Caco-2 (cell line): ENCODE measurements around the gene PANX1. TPM values are rescaled to one million over a fixed set of nuclear protein-coding genes. Genes with fewer than 3 reads are reported as not detected.

Source experiments
- BruUV-seq: library from RNA; stranded (reverse); fragments of 400-500 nt; replicated peaks from 2 replicates; lab custom pipeline; 2021; lab: Mats Ljungman, UMichigan
- CTCF ChIA-PET: fragments of 300-600 bp; sonication (Branson Sonifier 250); formaldehyde crosslinking; loops from one replicate; lab custom pipeline; 2022; ENCODE audit warnings: antibody characterized with exemption; lab: Charles Lee
- POLR2A ChIA-PET: fragments of 300-600 bp; sonication (Branson Sonifier 250); formaldehyde crosslinking; loops from one replicate; lab custom pipeline; 2022; ENCODE audit warnings: antibody characterized with exemption; lab: Charles Lee
- DNase-seq, 2 experiments: peaks; one replicate each; pipeline versions ENCODE4 v3.0.0 to v3.0.0-alpha.2; 2020 to 2022
- H3K27me3 ChIP-seq: replicated peaks from 2 replicates; pipeline ENCODE4 v1.6.0; 2011; ENCODE audit warnings: low read length; ENCODE audit not compliant: control insufficient read depth, insufficient read depth
- H3K36me3 ChIP-seq: 2 replicates; pipeline ENCODE4 v1.5.1; 2011; ENCODE audit warnings: low read length; ENCODE audit not compliant: control insufficient read depth, insufficient read depth
- H3K4me1 ChIP-seq: fragments of 250-450 bp; sonication (Bioruptor Pico); 2 replicates; pipeline ENCODE4 v1.5.1; 2020; ENCODE audit warnings: mild to moderate bottlenecking
- H3K4me3 ChIP-seq: 2 replicates; pipeline ENCODE4 v1.5.1; 2011; ENCODE audit warnings: low read depth, mild to moderate bottlenecking, control low read depth, low read length
- H3K9me3 ChIP-seq: fragments of 250-450 bp; sonication (Bioruptor Pico); 2 replicates; pipeline ENCODE4 v1.5.1; 2020; ENCODE audit warnings: mild to moderate bottlenecking, moderate library complexity
- H3K27ac Mint-ChIP-seq: one replicate; pipeline ENCODE4 v1.8.0; 2022; ENCODE audit warnings: mixed read lengths; ENCODE audit not compliant: unreplicated experiment
- H3K27me3 Mint-ChIP-seq: one replicate; pipeline ENCODE4 v1.8.0; 2022; ENCODE audit warnings: mixed read lengths; ENCODE audit not compliant: insufficient read depth, unreplicated experiment
- H3K36me3 Mint-ChIP-seq: one replicate; pipeline ENCODE4 v1.8.0; 2022; ENCODE audit warnings: mild to moderate bottlenecking, mixed read lengths; ENCODE audit not compliant: insufficient read depth, unreplicated experiment
- H3K4me1 Mint-ChIP-seq: one replicate; pipeline ENCODE4 v1.8.0; 2022; ENCODE audit warnings: low read depth, mixed read lengths; ENCODE audit not compliant: unreplicated experiment
- H3K4me3 Mint-ChIP-seq: one replicate; pipeline ENCODE4 v1.8.0; 2022; ENCODE audit warnings: mild to moderate bottlenecking, moderate library complexity, mixed read lengths; ENCODE audit not compliant: unreplicated experiment
- H3K9me3 Mint-ChIP-seq: one replicate; pipeline ENCODE4 v1.8.0; 2022; ENCODE audit warnings: mixed read lengths; ENCODE audit not compliant: unreplicated experiment
- intact Hi-C: fragments of 100-400 bp; cut with micrococcal nuclease; formaldehyde crosslinking; loops from one replicate; pipeline ENCODE4 v1.10.0; 2022; ENCODE audit not compliant: unreplicated experiment
- total RNA-seq: library from RNA; stranded (reverse); gene quantifications from 2 replicates; pipeline ENCODE4 v1.2.3, GENCODE V29; 2022
- TF ChIP-seq, protein P1 (sequence below), 2 experiments: fragments of 200-600 bp in 1 of 2; IDR thresholded peaks; 1 replicate in 1 of 2; 2 replicates in 1 of 2; pipeline versions ENCODE4 v1.5.1 to v1.8.0; 2011 to 2022; ENCODE audit warnings: antibody characterized with exemption in 1 of 2, control low read depth in 1 of 2, inconsistent platforms in 1 of 2, low read depth in 1 of 2, low read length in 1 of 2, mild to moderate bottlenecking in 1 of 2, moderate library complexity in 1 of 2; ENCODE audit not compliant: insufficient read depth in 1 of 2, severe bottlenecking in 1 of 2, unreplicated experiment in 1 of 2

Gene PANX1
- total RNA-seq, 1 experiment from 2014 or later: 33.1 TPM

GRCh38 chr11:94193288-94193687, 64.6 kb downstream of the PANX1 start:
- Mint-ChIP-seq H3K4me3 (no peak overlapping the region), H3K27me3 (no peaks in the 10 kb centered on the region), H3K4me1 (peaks cover 6% of the 10 kb centered on the region), H3K36me3 (peaks cover 6% of the 10 kb centered on the region), H3K27ac (no peak overlapping the region), H3K9me3 (peaks cover 18% of the 10 kb centered on the region)
- BruUV-seq: no TSS peak
- Histone ChIP-seq H3K9me3 (peaks cover 6% of the 10 kb centered on the region; the same call in 1 of the 2 replicates), H3K27me3 (no peaks in the 10 kb centered on the region), H3K36me3 (no peaks in the 10 kb centered on the region), H3K4me3 (no peak overlapping the region), H3K4me1 (no peaks in the 10 kb centered on the region)
- TF ChIP-seq, protein P1, sequence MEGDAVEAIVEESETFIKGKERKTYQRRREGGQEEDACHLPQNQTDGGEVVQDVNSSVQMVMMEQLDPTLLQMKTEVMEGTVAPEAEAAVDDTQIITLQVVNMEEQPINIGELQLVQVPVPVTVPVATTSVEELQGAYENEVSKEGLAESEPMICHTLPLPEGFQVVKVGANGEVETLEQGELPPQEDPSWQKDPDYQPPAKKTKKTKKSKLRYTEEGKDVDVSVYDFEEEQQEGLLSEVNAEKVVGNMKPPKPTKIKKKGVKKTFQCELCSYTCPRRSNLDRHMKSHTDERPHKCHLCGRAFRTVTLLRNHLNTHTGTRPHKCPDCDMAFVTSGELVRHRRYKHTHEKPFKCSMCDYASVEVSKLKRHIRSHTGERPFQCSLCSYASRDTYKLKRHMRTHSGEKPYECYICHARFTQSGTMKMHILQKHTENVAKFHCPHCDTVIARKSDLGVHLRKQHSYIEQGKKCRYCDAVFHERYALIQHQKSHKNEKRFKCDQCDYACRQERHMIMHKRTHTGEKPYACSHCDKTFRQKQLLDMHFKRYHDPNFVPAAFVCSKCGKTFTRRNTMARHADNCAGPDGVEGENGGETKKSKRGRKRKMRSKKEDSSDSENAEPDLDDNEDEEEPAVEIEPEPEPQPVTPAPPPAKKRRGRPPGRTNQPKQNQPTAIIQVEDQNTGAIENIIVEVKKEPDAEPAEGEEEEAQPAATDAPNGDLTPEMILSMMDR (IDR thresholded peaks at IDR 0.05; ENCODE audit: insufficient read depth in 1 of 2, low read depth in 1 of 2, low read length in 1 of 2, severe bottlenecking in 1 of 2, unreplicated experiment in 1 of 2): no peak
- intact Hi-C loops: no loop called here
- CTCF ChIA-PET: interaction anchor here (2.0 kb wide), 1 partner anchor 298 kb away, joined by 5 read pairs; no protein-coding TSS in a partner anchor
- POLR2A ChIA-PET: no interaction called here
- no peak for DNase-seq

DNA sequence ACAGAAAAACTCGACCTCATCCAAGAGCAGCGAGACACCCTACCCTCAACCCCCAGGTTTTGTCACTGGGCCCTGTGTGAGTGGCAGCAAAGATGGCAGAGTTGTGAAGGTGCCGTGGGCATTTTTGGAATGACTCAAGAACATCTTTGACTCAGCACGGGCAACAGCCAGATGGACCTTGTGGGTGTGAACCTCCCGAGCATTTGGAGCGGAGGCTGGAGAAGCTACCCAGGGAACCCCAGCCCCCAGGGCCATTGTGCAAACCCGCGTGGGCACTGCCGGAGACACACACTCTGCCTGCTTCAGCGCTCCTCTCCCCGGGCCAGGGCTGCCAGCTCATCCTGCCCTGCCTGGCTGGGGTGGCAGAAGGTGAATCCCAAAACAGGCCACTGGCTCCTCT, 66.1 kb downstream of the PANX1 start:
- H3K9me3 ChIP-seq: peaks cover 6% of the 10 kb centered on the region; the same call in 1 of the 2 replicates
- Mint-ChIP-seq H3K4me3 (no peak overlapping the region), H3K27me3 (no peaks in the 10 kb centered on the region), H3K4me1 (no peaks in the 10 kb centered on the region), H3K9me3 (peaks cover 9% of the 10 kb centered on the region), H3K27ac (no peak overlapping the region), H3K36me3 (no peaks in the 10 kb centered on the region)
- no TSS peak for BruUV-seq
- TF ChIP-seq, protein P1 (IDR thresholded peaks at IDR 0.05; ENCODE audit: insufficient read depth in 1 of 2, low read depth in 1 of 2, low read length in 1 of 2, severe bottlenecking in 1 of 2, unreplicated experiment in 1 of 2): no peak
- POLR2A ChIA-PET: no interaction called here
- H3K36me3 ChIP-seq: no peaks in the 10 kb centered on the region
- no peaks in the 10 kb centered on the region for H3K4me1 ChIP-seq
- no peaks in the 10 kb centered on the region for H3K27me3 ChIP-seq
- DNase-seq: no peak
- CTCF ChIA-PET: interaction anchor here (2.0 kb wide), 1 partner anchor 300 kb away, joined by 5 read pairs; no protein-coding TSS in a partner anchor
- no peak overlapping the region for H3K4me3 ChIP-seq
- intact Hi-C loops: no loop called here

DNA sequence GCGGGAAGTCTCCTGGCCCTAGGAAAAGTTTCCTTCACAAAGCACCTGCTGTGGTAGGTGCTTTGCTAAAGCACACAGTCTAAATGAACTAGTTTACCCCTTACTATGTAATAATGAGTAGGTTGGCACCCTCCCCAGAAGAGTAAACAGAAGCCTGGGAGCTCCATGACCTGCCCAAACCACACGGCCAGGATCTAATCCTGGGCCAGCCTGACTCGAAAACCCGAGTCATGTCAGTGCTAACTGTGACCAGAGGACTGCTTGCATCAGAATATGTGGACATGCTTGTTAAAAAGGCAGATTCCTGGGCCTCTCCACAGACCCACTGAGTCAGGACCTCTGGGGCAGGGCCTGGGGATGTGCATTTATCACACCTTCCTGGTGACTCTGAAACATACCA, 67.7 kb downstream of the PANX1 start:
- ChIA-PET CTCF (no interaction called here), POLR2A (no interaction called here)
- no peaks in the 10 kb centered on the region for H3K9me3 ChIP-seq
- Mint-ChIP-seq H3K27me3 (no peaks in the 10 kb centered on the region), H3K36me3 (no peaks in the 10 kb centered on the region), H3K4me1 (peaks cover 7% of the 10 kb centered on the region), H3K27ac (no peak overlapping the region), H3K9me3 (no peaks in the 10 kb centered on the region), H3K4me3 (no peak overlapping the region)
- DNase-seq: no peak
- TF ChIP-seq, protein P1 (IDR thresholded peaks at IDR 0.05; ENCODE audit: insufficient read depth in 1 of 2, low read depth in 1 of 2, low read length in 1 of 2, severe bottlenecking in 1 of 2, unreplicated experiment in 1 of 2): no peak
- H3K4me1 ChIP-seq: no peaks in the 10 kb centered on the region; the same call in 1 of the 2 replicates
- BruUV-seq: no TSS peak
- no peaks in the 10 kb centered on the region for H3K36me3 ChIP-seq
- H3K27me3 ChIP-seq: no peaks in the 10 kb centered on the region
- intact Hi-C loops: no loop called here
- H3K4me3 ChIP-seq: no peak overlapping the region
